Neutrophil (primary cell): ENCODE data around the gene ZNF121.
"Not testable (repeated sequence)": the region's sequence is repeated elsewhere in the genome, so short reads cannot be mapped to it uniquely, and the experiment has no call there.

Experiments used
- H3K27ac ChIP-seq: fragments of 200-600 bp; sonication (generic); 2 replicates; pipeline ENCODE4 v1.5.1; 2016; ENCODE audit warnings: mild to moderate bottlenecking, moderate library complexity
- H3K27me3 ChIP-seq: fragments of 200-600 bp; sonication (generic); 2 replicates; pipeline ENCODE4 v1.6.0; 2016; ENCODE audit warnings: mild to moderate bottlenecking
- H3K36me3 ChIP-seq: fragments of 200-600 bp; sonication (generic); 2 replicates; pipeline ENCODE4 v1.5.1; 2017
- H3K4me1 ChIP-seq, 2 experiments: fragments of 200-600 bp in 1 of 2; sonication (generic) in 1 of 2; 1 replicate in 1 of 2; 2 replicates in 1 of 2; pipeline versions ENCODE4 v1.5.1 to v1.6.1; 2013 to 2016; ENCODE audit warnings: low read depth in 1 of 2, low read length in 1 of 2, mild to moderate bottlenecking in 1 of 2, moderate library complexity in 1 of 2; ENCODE audit not compliant: control insufficient read depth in 1 of 2, insufficient read depth in 1 of 2
- H3K4me3 ChIP-seq, 2 experiments: fragments of 200-600 bp in 1 of 2; sonication (generic) in 1 of 2; 1 replicate in 1 of 2; 2 replicates in 1 of 2; pipeline ENCODE4 v1.5.1; 2013 to 2016; ENCODE audit warnings: low read depth in 1 of 2, low read length in 1 of 2, mild to moderate bottlenecking in 1 of 2, moderate library complexity in 1 of 2
- H3K9me3 ChIP-seq: fragments of 200-600 bp; sonication (generic); 2 replicates; pipeline ENCODE4 v1.5.1; 2016
- CTCF ChIP-seq: fragments of 200-600 bp; sonication (generic); IDR thresholded peaks from 2 replicates; pipeline ENCODE4 v1.5.1; 2016; ENCODE audit warnings: antibody characterized with exemption

Gene ZNF121

GRCh38 chr19:9615844-9616243 is 31.5 kb upstream of the ZNF121 start:
- Histone ChIP-seq H3K9me3 (peaks cover 17% of the 10 kb centered on the region), H3K36me3 (peaks cover 85% of the 10 kb centered on the region), H3K27me3 (no peaks in the 10 kb centered on the region), H3K4me1 (peaks cover 9 to 10% of the 10 kb centered on the region in 2 experiments), H3K4me3 (no peak overlapping the region), H3K27ac (no peak overlapping the region)
- no peak for TF ChIP-seq CTCF

- Histone ChIP-seq H3K27me3 (no peaks in the 10 kb centered on the region), H3K4me3 (no peak overlapping the region), H3K4me1 (no peaks in the 10 kb centered on the region), H3K9me3 (peaks cover 45% of the 10 kb centered on the region), H3K36me3 (peaks cover 54% of the 10 kb centered on the region), H3K27ac (no peak overlapping the region)
- no peak for TF ChIP-seq CTCF
Measured at GRCh38 chr19:9610484-9611113, 26.3 kb upstream of the ZNF121 start.

- H3K9me3 ChIP-seq: peaks cover 45% of the 10 kb centered on the region
- H3K36me3 ChIP-seq: peaks cover 39% of the 10 kb centered on the region
- H3K27me3 ChIP-seq: no peaks in the 10 kb centered on the region
- no peak overlapping the region for H3K27ac ChIP-seq
- no peaks in the 10 kb centered on the region for H3K4me1 ChIP-seq
- H3K4me3 ChIP-seq: no peak overlapping the region
- TF ChIP-seq CTCF: no peak
Measured at GRCh38 chr19:9608912-9609311, 24.6 kb upstream of the ZNF121 start.

- no peak for TF ChIP-seq CTCF
- H3K4me3 ChIP-seq: no peak overlapping the region
- peaks cover 12% of the 10 kb centered on the region for H3K27me3 ChIP-seq
- H3K9me3 ChIP-seq: peaks cover 5% of the 10 kb centered on the region
- H3K36me3 ChIP-seq: no peaks in the 10 kb centered on the region
- no peak overlapping the region for H3K27ac ChIP-seq
- no peaks in the 10 kb centered on the region for H3K4me1 ChIP-seq
Measured at GRCh38 chr19:9597027-9597426, 12.7 kb upstream of the ZNF121 start.

- no peak for TF ChIP-seq CTCF
- Histone ChIP-seq H3K4me3 (no peak overlapping the region), H3K9me3 (no peaks in the 10 kb centered on the region), H3K4me1 (peaks cover 5 to 11% of the 10 kb centered on the region in 2 experiments), H3K27me3 (peaks cover 44% of the 10 kb centered on the region), H3K27ac (no peak overlapping the region), H3K36me3 (no peaks in the 10 kb centered on the region)
Measured at GRCh38 chr19:9586764-9587163, 2.5 kb upstream of the ZNF121 start.

GRCh38 chr19:9582081-9582725 is 2.1 kb downstream of the ZNF121 start:
- H3K27ac ChIP-seq, H3K4me3 ChIP-seq, H3K36me3 ChIP-seq, H3K9me3 ChIP-seq, H3K27me3 ChIP-seq: not testable (repeated sequence)
- peaks cover 5 to 11% of the 10 kb centered on the region in 2 experiments for H3K4me1 ChIP-seq
